ENCODE data around the gene ASTN2.

DNA sequence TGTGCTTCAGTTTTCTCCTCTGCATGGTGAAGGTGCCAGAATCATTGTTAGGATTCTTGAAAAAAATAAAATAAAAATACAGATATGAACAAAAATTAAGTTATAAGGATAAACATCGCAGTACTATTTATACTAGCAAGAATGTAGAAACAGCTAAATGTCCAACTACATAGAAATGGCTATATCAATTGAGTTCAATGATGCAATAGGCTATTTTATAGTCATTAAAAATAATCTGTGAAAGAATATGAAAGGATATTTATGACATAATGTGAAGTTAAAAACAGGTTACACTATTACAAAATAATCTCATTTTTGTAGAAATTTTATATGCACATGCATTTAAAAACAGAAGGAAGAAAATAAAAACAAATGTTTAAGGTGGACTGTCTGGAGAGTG is 926.5 kb downstream of the ASTN2 start:
- TF ChIP-seq, protein P1, sequence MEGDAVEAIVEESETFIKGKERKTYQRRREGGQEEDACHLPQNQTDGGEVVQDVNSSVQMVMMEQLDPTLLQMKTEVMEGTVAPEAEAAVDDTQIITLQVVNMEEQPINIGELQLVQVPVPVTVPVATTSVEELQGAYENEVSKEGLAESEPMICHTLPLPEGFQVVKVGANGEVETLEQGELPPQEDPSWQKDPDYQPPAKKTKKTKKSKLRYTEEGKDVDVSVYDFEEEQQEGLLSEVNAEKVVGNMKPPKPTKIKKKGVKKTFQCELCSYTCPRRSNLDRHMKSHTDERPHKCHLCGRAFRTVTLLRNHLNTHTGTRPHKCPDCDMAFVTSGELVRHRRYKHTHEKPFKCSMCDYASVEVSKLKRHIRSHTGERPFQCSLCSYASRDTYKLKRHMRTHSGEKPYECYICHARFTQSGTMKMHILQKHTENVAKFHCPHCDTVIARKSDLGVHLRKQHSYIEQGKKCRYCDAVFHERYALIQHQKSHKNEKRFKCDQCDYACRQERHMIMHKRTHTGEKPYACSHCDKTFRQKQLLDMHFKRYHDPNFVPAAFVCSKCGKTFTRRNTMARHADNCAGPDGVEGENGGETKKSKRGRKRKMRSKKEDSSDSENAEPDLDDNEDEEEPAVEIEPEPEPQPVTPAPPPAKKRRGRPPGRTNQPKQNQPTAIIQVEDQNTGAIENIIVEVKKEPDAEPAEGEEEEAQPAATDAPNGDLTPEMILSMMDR (IDR thresholded peaks at IDR 0.05; ENCODE audit: low read length), result no peak
- TF ChIP-seq EZH2 (optimal IDR thresholded peaks at IDR 0.05; ENCODE audit: low read depth, low read length) (no peak), EZH2phosphoT487 (IDR thresholded peaks at IDR 0.05; ENCODE audit: low read length) (no peak)

Measured in MM.1S (cell line).